GM18520 (cell line): ENCODE data around the gene CDK2.
"Not testable (repeated sequence)": the region's sequence is repeated elsewhere in the genome, so short reads cannot be mapped to it uniquely, and the experiment has no call there.

ENCODE experiments used
- ATAC-seq: cut with Tn5 transposase; IDR thresholded peaks from one replicate; pipeline ENCODE4 v1.9.1; 2021; ENCODE audit not compliant: unreplicated experiment

CDK2 gene

DNA sequence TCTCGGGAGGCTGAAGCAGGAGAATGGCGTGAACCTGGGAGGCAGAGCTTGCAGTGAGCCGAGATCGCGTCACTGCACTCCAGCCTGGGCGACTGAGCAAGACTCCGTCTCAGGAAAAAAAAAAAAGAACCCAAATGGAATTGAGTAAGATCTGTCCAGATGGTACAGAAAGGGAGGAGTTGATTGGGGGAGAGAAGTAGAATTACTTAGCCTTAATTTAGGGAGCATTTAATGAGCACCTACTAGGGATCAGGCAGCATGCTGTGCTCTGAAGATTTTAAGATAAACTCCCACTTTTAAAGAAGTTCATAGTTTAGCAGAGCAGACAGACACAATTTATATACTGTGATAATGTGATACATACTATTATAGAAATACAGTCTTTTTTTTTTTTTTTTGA is 11.8 kb downstream of the CDK2 start:
- ATAC-seq = no peak

DNA sequence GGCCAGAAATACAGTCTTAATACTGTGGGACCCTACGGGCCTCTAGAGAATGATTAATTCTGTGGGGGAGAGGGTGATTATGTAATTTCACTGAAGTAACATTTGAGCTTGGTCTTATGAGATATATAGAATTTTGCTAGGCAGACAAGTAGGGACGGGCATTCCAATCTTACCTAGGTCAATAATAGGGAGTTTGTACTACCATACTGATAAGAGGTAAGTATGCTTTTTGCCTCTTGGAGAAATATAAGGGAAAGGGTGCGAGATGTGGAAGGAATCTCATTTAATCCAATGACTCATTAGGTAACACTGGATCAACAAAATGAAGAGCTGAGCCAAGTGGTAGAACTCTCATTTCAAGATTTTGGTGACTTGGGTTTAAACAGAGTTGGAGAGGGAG is 12.4 kb downstream of the CDK2 start:
- no peak for ATAC-seq

- ATAC-seq = not testable (repeated sequence)
Observed at GRCh38 chr12:55981882-55982281, 15.3 kb downstream of the CDK2 start.

DNA sequence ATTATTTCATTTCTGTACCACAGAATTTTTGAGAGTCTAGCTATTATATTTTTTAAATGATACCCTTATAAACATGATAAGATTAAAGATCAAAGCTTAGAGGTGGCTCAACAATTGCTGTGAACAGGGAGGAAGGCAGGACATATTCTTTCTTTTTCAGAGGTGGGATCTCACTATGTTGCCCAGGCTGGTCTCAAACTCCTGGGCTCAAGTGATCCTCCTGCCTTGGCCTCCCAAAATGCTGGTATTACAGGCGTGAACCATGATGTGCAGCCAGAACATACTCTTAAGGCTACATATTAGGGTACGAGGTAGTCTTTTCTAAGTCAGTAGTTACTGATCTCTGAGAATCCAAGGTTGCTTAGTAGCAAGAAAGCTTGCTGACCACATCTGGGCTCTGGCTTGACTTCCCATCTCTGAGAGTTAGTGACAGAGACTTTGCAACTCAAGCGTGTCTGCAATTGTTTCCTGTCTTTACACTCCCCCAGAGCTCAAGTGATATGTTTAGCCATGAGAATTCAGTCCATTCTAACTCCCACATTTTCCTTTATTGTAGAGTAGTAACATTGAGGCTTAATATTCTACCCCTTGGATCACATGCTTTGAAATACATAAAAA is 15.8 kb downstream of the CDK2 start:
- ATAC-seq = no peak

DNA sequence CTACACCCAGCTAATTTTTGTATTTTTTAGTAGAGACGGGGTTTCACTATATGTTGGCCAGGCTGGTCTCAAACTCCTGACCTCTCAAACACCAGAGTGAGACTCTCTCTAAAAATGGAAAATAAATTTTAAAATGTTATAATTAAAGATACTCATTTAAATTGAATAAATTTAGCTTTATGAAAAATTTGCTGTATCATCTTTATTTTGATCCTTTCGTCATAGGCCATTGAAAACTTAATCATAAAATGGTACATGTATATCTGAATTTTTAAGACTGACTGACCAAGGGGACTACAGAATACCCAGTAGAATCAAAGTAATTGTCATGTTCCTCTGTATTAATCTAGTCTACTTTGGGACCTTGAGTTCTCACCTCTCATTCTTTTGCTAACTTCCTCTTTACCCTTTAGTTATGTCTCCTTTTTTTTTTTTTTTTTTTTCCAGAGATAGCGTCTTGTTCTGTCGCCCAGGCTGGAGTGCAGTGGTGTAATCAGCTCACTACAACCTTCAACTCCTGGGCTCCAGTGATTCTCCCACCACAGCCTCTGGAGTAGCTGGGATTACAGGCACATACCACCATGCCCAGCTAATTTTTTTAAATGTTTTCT is 16.7 kb downstream of the CDK2 start:
- no peak for ATAC-seq

DNA sequence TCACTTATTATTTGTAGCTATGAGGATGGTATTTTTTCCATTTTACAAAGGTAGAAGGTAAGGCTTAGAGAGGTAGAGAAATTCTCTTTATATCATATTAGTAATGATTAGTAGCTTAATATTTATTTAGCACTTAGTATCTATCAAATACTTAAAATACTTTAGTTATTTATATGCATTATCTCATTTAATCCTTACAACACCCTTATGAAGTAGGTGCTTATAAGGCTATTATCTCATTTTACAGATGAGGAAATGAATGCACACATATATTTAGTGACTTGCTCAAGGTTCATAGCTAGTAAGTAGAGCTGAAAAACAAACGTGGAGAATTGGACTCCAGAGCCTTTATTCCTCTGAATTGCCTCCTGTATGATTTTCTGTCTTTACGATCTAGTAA is 18.2 kb downstream of the CDK2 start:
- no peak for ATAC-seq

DNA sequence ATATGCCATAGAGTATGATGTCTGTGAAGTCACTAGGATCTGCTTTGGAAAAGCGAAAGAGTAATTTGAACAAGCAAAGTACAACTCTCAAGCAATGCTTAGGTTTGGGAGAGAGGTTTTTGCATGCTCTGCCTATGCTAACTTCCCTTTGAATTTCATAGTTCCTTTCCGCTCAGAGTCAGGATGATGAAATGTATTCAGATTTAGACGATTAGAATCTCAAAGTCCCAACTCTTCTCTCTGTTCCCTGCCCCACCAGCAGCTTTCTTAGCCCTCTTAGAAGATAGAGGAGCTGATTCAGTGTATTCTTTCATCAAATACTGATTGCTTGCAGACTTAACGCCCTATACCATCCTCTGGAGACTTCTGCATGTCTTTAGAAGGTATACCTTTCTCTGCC is 18.7 kb downstream of the CDK2 start:
- no peak for ATAC-seq

DNA sequence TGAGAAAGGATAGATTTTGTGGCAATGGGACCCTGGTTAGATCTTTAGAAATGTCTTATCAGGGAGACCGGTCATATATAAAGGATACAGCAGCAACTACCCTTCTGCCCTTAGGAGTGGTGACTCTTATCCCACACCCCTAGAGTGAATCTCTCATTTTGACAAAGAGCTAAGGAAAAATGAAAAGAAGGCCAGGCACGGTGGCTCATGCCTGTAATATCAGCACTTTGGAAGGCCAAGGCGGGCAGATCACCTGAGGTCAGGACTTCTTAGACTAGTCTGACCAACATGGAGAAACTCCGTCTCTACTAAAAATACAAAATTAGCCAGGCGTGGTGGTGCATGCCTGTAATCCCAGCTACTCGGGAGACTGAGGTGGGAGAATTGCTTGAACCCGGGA is 19.3 kb downstream of the CDK2 start:
- ATAC-seq = not testable (repeated sequence)

DNA sequence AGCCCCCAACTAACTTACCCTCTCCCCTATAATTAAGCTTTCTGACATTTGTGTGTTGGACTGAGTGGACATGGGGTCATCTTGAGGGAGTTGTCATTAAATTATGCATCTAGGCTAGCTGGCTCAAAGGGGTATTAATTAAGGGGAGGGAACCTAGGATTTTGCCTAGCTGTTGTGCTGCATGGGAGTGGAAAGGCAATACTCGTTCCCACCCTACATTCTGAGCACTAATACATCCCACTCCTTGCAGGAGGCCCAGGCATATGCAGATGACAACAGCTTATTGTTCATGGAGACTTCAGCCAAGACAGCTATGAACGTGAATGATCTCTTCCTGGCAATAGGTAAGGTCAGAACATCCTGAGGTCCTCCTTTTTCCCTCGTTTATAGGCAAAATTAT is 24.5 kb downstream of the CDK2 start:
- ATAC-seq = no peak

- ATAC-seq = no peak
Observed at GRCh38 chr12:55993230-55993853, 26.7 kb downstream of the CDK2 start.

DNA sequence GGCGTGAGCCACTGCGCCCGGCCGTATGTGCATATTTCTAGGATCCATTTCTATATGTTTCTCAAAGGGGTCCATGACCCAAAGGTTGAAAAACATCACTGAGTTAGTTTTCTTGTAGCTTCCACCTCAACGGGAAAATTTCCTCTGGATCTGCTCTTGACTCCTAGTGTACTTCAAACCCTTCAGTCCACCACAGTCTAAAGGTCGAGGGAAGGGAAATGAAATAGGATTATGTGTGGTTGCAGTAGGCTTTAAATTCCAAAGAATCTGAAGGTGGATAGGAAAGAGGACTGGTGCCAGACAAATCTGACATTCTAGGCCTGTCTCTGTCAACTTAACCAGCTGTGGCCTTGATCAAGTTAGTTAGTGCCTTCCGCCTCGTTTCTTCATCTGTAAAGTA is 28.7 kb downstream of the CDK2 start:
- no peak for ATAC-seq

GRCh38 chr12:55996201-55996714 is 29.6 kb downstream of the CDK2 start:
- ATAC-seq = no peak

- peak; percentile 99 for ATAC-seq
Observed at GRCh38 chr12:55996715-55997534, 30.3 kb downstream of the CDK2 start, which contains the start of gene SUOX. TSS of gene SUOX (plus strand) at chr12:55997276. CDS start at chr12:56002222, 4,946 bp downstream.

GRCh38 chr12:55997535-55997859 is 30.9 kb downstream of the CDK2 start:
- ATAC-seq = no peak

GRCh38 chr12:55999522-55999921 is 32.9 kb downstream of the CDK2 start:
- ATAC-seq = not testable (repeated sequence)

DNA sequence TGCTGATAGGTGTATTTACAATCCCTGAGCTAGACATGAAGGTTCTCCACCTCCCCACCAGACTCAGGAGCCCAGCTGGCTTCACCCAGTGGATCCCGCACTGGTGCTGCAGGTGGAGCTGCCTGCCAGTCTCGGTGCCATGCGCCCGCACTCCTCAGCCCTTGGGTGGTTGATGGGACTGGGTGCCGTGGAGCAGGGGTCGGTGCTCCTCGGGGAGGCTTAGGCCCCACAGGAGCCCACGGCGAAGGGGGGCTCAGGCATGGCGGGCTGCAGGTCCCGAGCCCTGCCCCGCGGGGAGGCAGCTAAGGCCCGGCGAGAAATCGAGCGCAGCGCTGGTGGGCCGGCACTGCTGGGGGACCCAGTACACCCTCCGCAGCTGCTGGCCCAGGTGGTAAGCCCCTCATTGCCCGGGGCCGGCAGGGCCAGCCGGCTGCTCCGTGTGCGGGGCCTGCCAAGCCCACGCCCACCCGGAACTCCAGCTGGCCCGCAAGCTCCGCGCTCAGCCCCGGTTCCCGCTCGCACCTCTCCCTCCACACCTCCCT is 33.4 kb downstream of the CDK2 start:
- not testable (repeated sequence) for ATAC-seq

- ATAC-seq = no peak
Observed at GRCh38 chr12:56001487-56002100, 35.0 kb downstream of the CDK2 start.

GRCh38 chr12:56003376-56003775 is 36.7 kb downstream of the CDK2 start:
- ATAC-seq = not testable (repeated sequence)

DNA sequence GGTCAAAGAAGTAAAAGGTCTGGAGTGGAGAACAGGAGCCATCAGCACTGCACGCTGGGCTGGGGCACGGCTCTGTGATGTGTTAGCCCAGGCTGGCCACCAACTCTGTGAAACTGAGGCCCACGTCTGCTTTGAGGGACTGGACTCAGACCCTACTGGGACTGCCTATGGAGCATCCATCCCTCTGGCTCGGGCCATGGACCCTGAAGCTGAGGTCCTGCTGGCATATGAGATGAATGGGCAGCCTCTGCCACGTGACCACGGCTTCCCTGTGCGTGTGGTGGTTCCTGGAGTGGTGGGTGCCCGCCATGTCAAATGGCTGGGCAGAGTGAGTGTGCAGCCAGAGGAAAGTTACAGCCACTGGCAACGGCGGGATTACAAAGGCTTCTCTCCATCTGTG is 37.6 kb downstream of the CDK2 start:
- no peak for ATAC-seq

- ATAC-seq = no peak
Observed at GRCh38 chr12:56007564-56008559, 41.2 kb downstream of the CDK2 start.
